Measurements from ENCODE around the gene ACOT4. TPM values are rescaled to one million over a fixed set of nuclear protein-coding genes. Genes with fewer than 3 reads are reported as not detected.
"Not testable (repeated sequence)": the region's sequence is repeated elsewhere in the genome, so short reads cannot be mapped to it uniquely, and the experiment has no call there.

The ACOT4 gene
- total RNA-seq, 1 donor from 2014 or later: 0.73 TPM

DNA sequence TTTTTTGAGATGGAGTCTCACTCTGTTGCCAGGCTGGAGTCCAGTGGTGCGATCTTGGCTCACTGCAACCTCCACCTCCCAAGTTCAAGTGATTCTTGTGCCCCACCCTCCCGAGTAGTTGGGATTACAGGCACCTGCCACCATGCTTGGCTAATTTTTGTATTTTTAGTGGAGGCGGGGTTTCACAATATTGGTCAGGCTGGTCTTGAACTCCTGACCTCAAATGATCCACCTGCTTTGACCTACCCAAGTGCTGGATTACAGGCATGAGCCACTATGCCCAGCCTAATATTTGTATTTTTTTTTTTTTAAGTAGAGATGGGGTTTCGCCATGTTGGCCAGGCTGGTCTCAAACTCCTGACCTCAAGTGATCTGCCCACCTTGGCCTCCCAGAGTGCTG, 17.9 kb upstream of the ACOT4 start:
- intact Hi-C loops (cut with DNase I): not testable (repeated sequence)

DNA sequence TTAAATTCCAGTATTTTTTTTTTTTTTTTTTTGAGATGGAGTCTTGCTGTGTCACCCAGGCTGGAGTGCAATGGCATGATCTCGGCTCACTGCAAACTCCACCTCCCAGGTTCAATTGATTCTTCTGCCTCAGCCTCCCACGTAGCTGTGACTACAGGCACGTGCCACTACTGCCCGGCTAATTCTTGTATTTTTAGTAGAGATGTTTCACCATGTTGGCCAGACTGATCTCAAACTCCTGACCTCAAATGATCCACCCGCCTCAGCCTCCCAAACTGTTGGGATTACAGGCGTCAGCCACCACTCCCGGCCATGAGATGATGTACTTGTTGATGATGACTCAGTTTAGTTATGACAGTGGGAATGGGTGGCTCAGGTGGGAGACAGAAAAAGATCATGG, 17.4 kb upstream of the ACOT4 start:
- intact Hi-C loops (cut with DNase I); DNase-seq (ENCODE audit: low spot score): not testable (repeated sequence)

More for the DNA sequence above, 17.9 kb upstream of the ACOT4 start:
- not testable (repeated sequence) for DNase-seq (ENCODE audit: low spot score)

DNA sequence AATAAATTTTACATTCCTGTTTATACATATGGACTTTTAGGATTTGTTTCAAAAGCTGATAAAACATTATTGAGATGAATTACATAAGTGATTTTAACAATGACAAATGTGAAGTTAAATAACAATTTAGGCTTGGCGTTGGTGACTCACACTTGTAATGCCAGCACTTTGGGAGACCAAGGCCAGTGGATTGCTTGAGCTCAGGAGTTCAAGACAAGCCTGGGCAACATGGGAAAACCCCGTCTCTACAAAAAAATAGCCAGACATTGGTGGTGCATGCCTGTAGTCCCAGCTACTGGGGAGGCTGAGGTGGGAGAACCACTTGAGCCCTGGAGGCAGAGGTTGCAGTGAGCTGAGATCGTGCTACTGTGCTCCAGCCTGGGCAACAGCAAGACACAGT, 15.3 kb upstream of the ACOT4 start:
- intact Hi-C loops (cut with DNase I): no loop called here
- no peak for DNase-seq (ENCODE audit: low spot score)

- DNase-seq (ENCODE audit: low spot score); intact Hi-C loops (cut with DNase I): not testable (repeated sequence)
These were observed 14.5 kb upstream of the ACOT4 start for GRCh38 chr14:73577214-73577613.

GRCh38 chr14:73582102-73582979, 9.3 kb upstream of the ACOT4 start:
- intact Hi-C loops (cut with DNase I); DNase-seq (ENCODE audit: low spot score): not testable (repeated sequence)

DNA sequence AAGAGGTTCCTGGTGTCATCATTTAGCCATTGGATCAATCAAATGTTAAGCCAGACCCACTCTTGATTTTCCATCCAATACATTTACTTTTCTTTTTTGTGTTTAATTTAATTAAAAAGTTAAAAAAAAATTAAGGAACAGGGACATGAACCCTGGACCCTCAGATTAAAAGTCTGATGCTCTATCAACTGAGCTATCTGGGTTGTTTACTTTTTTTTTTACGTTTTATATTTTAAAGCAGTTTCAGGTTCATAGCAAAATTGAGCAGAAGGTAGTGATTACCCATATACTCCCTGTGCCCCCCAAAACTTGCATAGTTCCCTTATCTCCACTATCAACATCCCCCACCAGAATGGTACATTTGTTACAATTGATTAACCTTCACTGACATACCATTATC, 3.0 kb upstream of the ACOT4 start:
- no peak for DNase-seq (ENCODE audit: low spot score)
- intact Hi-C loops (cut with DNase I): no loop called here

- intact Hi-C loops (cut with DNase I): no loop called here
These were observed 2.6 kb upstream of the ACOT4 start for GRCh38 chr14:73589116-73589515.

DNA sequence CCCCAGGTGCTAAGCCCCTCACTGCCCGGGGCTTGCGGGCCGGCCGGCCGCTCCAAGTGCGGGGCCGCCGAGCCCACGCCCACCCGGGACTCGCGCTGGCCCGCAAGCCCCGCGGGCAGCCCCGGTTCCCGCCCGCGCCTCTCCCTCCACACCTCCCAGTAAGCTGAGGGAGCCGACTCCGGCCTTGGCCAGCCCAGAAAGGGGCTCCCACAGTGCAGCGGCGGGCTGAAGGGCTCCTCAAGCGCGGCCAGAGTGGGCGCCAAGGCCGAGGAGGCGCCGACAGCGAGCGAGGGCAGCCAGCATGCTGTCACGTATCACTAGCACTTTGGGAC, 1.0 kb upstream of the ACOT4 start:
- intact Hi-C loops (cut with DNase I); DNase-seq (ENCODE audit: low spot score): not testable (repeated sequence)

More at GRCh38 chr14:73589116-73589515, 2.6 kb upstream of the ACOT4 start:
- no peak for DNase-seq (ENCODE audit: low spot score)

DNA sequence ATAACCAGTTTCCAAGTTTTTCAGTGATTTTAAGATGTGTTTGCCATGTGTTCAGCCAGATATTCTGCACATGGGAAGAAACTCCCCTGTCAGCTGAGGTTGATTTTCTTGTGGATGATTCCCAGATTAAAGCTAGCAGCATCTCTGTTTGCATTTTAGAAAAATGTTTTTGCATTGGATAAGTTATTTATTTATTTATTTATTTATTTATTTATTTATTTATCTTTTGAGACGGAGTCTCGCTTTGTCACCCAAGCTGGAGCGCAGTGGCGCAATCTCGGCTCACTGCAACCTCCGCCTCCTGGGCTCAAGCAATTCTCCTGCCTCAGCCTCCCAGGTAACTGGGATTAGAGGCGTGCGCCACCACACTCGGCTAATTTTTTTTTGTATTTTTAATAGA, 2.8 kb downstream of the ACOT4 start:
- intact Hi-C loops (cut with DNase I): no loop called here
- no peak for DNase-seq (ENCODE audit: low spot score)

DNA sequence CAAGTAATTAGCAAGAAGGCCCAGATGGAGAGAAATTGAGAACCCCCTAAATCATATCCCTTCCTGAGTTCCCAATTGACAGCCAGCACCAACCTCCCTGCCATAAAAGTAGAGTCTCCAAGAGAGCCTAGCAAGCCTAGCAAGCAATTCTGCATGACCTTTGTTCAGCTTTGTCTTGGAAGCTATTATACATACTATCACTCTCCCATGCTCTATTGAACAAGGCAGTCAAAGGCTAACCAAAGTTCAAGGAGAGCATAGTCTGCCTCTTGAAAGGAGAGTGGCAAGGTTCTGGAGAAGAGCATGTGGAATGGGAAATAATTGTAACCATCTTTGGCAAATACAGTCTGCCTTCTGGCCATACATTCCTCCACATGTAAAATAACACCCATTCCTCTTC, 7.8 kb downstream of the ACOT4 start:
- intact Hi-C loops (cut with DNase I): no loop called here
- no peak for DNase-seq (ENCODE audit: low spot score)

GRCh38 chr14:73602994-73603393, 11.3 kb downstream of the ACOT4 start:
- intact Hi-C loops (cut with DNase I): no loop called here
- DNase-seq (ENCODE audit: low spot score): no peak

DNA sequence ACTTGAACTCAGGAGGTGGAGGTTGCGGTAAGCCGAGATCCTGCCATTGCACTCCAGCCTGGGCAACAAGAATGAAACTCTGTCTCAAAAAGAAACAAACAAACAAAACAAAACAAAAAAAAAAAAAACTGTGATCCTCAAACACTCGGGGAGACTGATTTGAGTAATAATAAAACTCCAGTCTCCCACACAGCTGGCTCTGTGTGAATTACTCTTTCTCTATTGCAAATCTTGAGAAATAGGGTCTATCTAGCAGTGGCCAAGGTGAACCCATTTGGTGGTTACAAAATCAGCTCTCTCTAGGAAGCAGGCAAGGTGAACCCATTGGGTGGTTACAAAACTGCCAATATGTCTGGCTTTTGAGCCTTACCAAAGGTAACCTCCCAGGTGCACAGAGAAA, 14.6 kb downstream of the ACOT4 start:
- no peak for DNase-seq (ENCODE audit: low spot score)
- intact Hi-C loops (cut with DNase I): no loop called here

DNA sequence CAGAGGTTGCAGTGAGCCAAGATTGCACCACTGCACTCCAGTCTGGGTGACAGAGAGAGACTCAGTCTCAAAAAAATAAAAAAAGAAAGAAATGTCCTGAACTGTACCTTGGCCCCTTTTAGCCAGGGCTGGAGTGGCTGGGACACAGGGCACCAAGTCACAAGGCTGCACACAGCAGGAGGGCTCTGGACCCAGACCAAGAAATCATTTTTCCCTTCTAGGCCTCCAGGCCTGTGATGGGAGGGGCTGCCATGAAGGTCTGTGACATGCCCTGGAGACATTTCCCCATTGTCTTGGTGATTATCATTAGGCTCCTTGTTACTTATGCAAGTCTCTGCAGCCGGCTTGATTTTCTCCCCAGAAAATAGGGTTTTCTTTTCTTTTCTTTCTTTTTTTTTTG, 15.6 kb downstream of the ACOT4 start:
- no peak for DNase-seq (ENCODE audit: low spot score)
- intact Hi-C loops (cut with DNase I): no loop called here

- intact Hi-C loops (cut with DNase I): no loop called here
- no peak for DNase-seq (ENCODE audit: low spot score)
These were observed 19.0 kb downstream of the ACOT4 start for GRCh38 chr14:73610687-73611086.

DNA sequence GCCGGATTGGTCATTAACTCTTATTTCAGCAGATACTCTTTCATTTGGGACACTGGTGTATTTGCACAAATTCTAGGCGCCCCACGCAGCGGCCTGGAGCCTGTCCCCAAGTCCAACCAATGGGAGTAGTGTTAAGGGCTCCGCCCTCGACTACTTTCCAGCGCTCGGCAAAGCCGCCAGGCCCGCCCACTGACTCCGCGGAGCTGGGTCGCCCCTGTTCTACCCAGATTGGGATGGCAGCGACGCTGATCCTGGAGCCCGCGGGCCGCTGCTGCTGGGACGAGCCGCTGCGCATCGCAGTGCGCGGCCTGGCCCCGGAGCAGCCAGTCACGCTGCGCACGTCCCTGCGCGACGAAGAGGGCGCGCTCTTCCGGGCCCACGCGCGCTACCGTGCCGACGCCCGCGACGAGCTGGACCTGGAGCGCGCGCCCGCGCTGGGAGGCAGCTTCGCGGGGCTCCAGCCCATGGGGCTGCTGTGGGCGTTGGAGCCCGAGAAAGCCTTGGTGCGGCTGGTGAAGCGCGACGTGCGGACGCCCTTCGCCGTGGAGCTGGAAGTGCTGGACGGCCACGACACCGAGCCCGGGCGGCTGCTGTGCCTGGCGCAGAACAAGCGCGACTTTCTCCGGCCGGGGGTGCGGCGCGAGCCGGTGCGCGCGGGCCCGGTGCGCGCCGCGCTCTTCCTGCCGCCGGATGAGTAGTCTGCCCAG, 20.8 kb downstream of the ACOT4 start, which contains the start of gene ACOT6:
Gene ACOT6, plus strand, starts transcription at position 179 of the 707 bp plus-strand sequence. Its CDS starts 55 bp downstream, at position 234.
- DNase-seq (ENCODE audit: low spot score): peak; percentile 82
- intact Hi-C loops (cut with DNase I): no loop called here

GRCh38 chr14:73613046-73613383, 21.3 kb downstream of the ACOT4 start:
- DNase-seq (ENCODE audit: low spot score): no peak
- intact Hi-C loops (cut with DNase I): no loop called here

DNA sequence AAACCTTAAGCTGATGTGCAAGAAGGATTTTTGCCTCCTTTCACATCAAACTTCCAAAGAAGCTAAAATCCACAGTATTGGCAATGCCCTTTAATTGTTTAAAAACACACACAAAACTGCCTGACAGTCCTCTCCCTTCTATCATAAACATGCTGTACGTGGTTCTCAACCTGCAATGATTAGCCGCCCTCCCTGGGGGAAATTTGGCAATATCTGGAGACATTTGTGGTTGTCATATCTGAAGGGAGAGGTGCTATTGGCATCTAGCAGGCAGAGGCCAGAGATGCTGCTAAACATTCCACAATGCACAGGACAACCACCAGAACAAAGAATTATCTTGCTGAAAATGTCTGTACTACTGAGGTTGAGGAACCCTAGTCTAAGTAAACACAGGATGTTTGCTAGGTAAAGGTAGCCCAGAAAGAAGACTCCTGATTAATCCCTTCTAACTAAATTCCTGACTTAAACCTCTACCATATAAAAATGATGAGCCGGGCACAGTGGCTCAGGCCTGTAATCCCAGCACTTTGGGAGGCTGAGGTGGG, 21.8 kb downstream of the ACOT4 start:
- DNase-seq (ENCODE audit: low spot score): no peak
- intact Hi-C loops (cut with DNase I): no loop called here

GRCh38 chr14:73616831-73617230, 25.2 kb downstream of the ACOT4 start:
- DNase-seq (ENCODE audit: low spot score): no peak
- intact Hi-C loops (cut with DNase I): no loop called here

DNA sequence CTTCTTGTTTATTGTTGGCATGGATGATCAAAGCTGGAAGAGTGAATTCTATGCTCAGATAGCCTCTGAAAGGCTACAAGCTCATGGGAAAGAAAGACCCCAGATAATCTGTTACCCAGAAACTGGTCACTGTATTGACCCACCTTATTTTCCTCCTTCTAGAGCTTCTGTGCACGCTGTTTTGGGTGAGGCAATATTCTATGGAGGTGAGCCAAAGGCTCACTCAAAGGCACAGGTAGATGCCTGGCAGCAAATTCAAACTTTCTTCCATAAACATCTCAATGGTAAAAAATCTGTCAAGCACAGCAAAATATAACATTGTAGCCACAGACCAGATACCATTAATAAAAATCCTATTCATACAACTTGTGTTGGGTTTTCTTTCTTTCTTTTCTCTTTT, 27.9 kb downstream of the ACOT4 start:
- DNase-seq (ENCODE audit: low spot score): no peak
- intact Hi-C loops (cut with DNase I): no loop called here

GRCh38 chr14:73620268-73620667, 28.6 kb downstream of the ACOT4 start:
- intact Hi-C loops (cut with DNase I): no loop called here
- DNase-seq (ENCODE audit: low spot score): no peak
